Endothelial cell of umbilical vein (primary cell): ENCODE data around the gene ULK4. TPM values are rescaled to one million over a fixed set of nuclear protein-coding genes. Genes with fewer than 3 reads are reported as not detected.

Experiments used
- BruUV-seq: library from RNA; stranded (reverse); fragments of 400-500 nt; replicated peaks from 2 replicates; lab custom pipeline; 2021; lab: Mats Ljungman, UMichigan
- CTCF ChIA-PET: fragments of 300-600, 350-600 bp; sonication (Branson Sonifier 250); formaldehyde crosslinking; loops from one replicate; lab custom pipeline; 2021; ENCODE audit warnings: antibody characterized with exemption, inconsistent platforms; lab: Charles Lee
- POLR2A ChIA-PET: fragments of 300-600, 350-600 bp; sonication (Branson Sonifier 250); formaldehyde crosslinking; loops from one replicate; lab custom pipeline; 2021; ENCODE audit warnings: antibody characterized with exemption, inconsistent platforms; lab: Charles Lee
- DNase-seq: peaks from one replicate; pipeline ENCODE4 v3.0.0-alpha.2; 2011; ENCODE audit warnings: low read depth, low spot score
- FAIRE-seq: peaks from 2 replicates; lab custom pipeline; 2011; peaks lifted over from hg19 to GRCh38; lab: Jason Lieb, UNC
- H2AFZ ChIP-seq: 2 replicates; pipeline ENCODE4 v1.6.0; 2012; ENCODE audit warnings: low read depth, low read length, control low read depth, inconsistent platforms
- H3K27ac ChIP-seq: 2 replicates; pipeline ENCODE4 v1.5.1; 2011; ENCODE audit warnings: low read depth, mild to moderate bottlenecking, control low read depth, low read length, moderate library complexity; ENCODE audit not compliant: insufficient read depth
- H3K27me3 ChIP-seq, 2 experiments: 2 replicates each; pipeline versions ENCODE4 v1.6.0 to v1.6.1; 2011; ENCODE audit warnings: low read length in 2 of 2, mixed read lengths in 1 of 2; ENCODE audit not compliant: control insufficient read depth in 2 of 2, insufficient read depth in 2 of 2
- H3K36me3 ChIP-seq, 2 experiments: 2 replicates in 1 of 2; 3 replicates in 1 of 2; pipeline ENCODE4 v1.5.1; 2011; ENCODE audit warnings: low read length in 2 of 2, mild to moderate bottlenecking in 1 of 2, moderate library complexity in 1 of 2; ENCODE audit not compliant: control insufficient read depth in 2 of 2, insufficient read depth in 2 of 2; ENCODE audit errors: extremely low read depth in 1 of 2
- H3K4me1 ChIP-seq: 3 replicates; pipeline ENCODE4 v1.5.1; 2011; ENCODE audit warnings: mild to moderate bottlenecking, low read length; ENCODE audit not compliant: control insufficient read depth, insufficient read depth; ENCODE audit errors: extremely low read depth
- H3K4me2 ChIP-seq: 2 replicates; pipeline ENCODE4 v1.6.1; 2011; ENCODE audit warnings: low read length, control low read depth, mixed read lengths; ENCODE audit not compliant: insufficient read depth
- H3K4me3 ChIP-seq, 3 experiments: fragments of 200-600 bp in 1 of 3; sonication (generic), shearing (Covaris generic) in 1 of 3; replicated peaks in 1 of 3; 2 replicates each; pipeline ENCODE4 v1.5.1; 2011 to 2016; ENCODE audit warnings: control low read depth in 3 of 3, low read length in 3 of 3, mild to moderate bottlenecking in 2 of 3, inconsistent platforms in 1 of 3, low read depth in 1 of 3, moderate library complexity in 1 of 3; ENCODE audit not compliant: insufficient read depth in 1 of 3
- H3K79me2 ChIP-seq: 2 replicates; pipeline ENCODE4 v1.6.0; 2012; ENCODE audit warnings: low read length, inconsistent platforms; ENCODE audit not compliant: control insufficient read depth, insufficient read depth
- H3K9ac ChIP-seq: replicated peaks from 2 replicates; pipeline ENCODE3; 2011; ENCODE audit warnings: low read length, control low read depth; ENCODE audit not compliant: insufficient read depth; ENCODE audit errors: extremely low read depth
- H3K9me1 ChIP-seq: replicated peaks from 3 replicates; pipeline ENCODE4 v1.6.0; 2011; ENCODE audit warnings: mild to moderate bottlenecking, low read length; ENCODE audit not compliant: control insufficient read depth, insufficient read depth; ENCODE audit errors: extremely low read depth
- H3K9me3 ChIP-seq: replicated peaks from 2 replicates; pipeline ENCODE4 v1.5.1; 2012; ENCODE audit warnings: low read length, inconsistent platforms; ENCODE audit not compliant: control insufficient read depth, insufficient read depth
- H4K20me1 ChIP-seq: replicated peaks from 2 replicates; pipeline ENCODE3; 2011; ENCODE audit warnings: mild to moderate bottlenecking, low read length; ENCODE audit not compliant: control insufficient read depth, insufficient read depth; ENCODE audit errors: extremely low read depth
- CTCF ChIP-seq, 2 donors: IDR thresholded peaks; 1 replicate in 1 of 2; 2 replicates in 1 of 2; pipeline ENCODE4 v1.5.1; 2011; ENCODE audit warnings: low read length in 2 of 2, mild to moderate bottlenecking in 2 of 2, moderate library complexity in 2 of 2, control low read depth in 1 of 2, inconsistent platforms in 1 of 2, low read depth in 1 of 2; ENCODE audit not compliant: insufficient read depth in 1 of 2; ENCODE audit errors: extremely low read depth in 1 of 2
- EZH2 ChIP-seq: IDR thresholded peaks from 2 replicates; pipeline ENCODE4 v1.6.1; 2012; ENCODE audit warnings: borderline replicate concordance, low read depth, mild to moderate bottlenecking, moderate library complexity, low read length, inconsistent platforms; ENCODE audit not compliant: severe bottlenecking
- FOS ChIP-seq: IDR thresholded peaks from 2 replicates; pipeline ENCODE4 v1.6.1; 2011; ENCODE audit warnings: mild to moderate bottlenecking, low read length, moderate library complexity, borderline replicate concordance; ENCODE audit not compliant: insufficient read depth
- GATA2 ChIP-seq: IDR thresholded peaks from 2 replicates; pipeline ENCODE4 v1.7.0; 2011; ENCODE audit warnings: low read depth, mild to moderate bottlenecking, moderate library complexity, mixed read lengths, low read length; ENCODE audit not compliant: insufficient read length, insufficient read depth
- JUN ChIP-seq: IDR thresholded peaks from 2 replicates; pipeline ENCODE4 v1.6.1; 2011; ENCODE audit warnings: borderline replicate concordance, low read depth; ENCODE audit not compliant: insufficient read length, insufficient read depth
- MYC ChIP-seq: IDR thresholded peaks from one replicate; pipeline ENCODE4 v1.6.1; 2011; ENCODE audit warnings: mild to moderate bottlenecking, low read depth, low read length
- POLR2A ChIP-seq: IDR thresholded peaks from 2 replicates; pipeline ENCODE4 v1.6.1; 2012; ENCODE audit warnings: low read depth, mild to moderate bottlenecking, control low read depth, low read length
- POLR2AphosphoS5 ChIP-seq: IDR thresholded peaks from 2 replicates; pipeline ENCODE4 v1.6.1; 2012; ENCODE audit warnings: low read depth, mild to moderate bottlenecking, control low read depth, low read length, moderate library complexity; ENCODE audit not compliant: insufficient read depth
- dilution Hi-C: fragments of 300-500 bp; cut with MboI; formaldehyde crosslinking; loops from one replicate; pipeline ENCODE4 v1.15.0; 2019; ENCODE audit warnings: low sequenced_read_pairs; ENCODE audit not compliant: extremely low pct_ligation_motif_present
- intact Hi-C: fragments of 100-400 bp; cut with micrococcal nuclease; formaldehyde crosslinking; loops from one replicate; pipeline ENCODE4 v1.10.0; 2022
- polyA plus RNA-seq, 4 experiments: library from polyadenylated mRNA; depleted of rRNA in 3 of 4; stranded (reverse) in 3 of 4; unstranded in 1 of 4; fragments of >200 nt; gene quantifications; 2 replicates each; pipeline versions ENCODE4 v1.2.1 to v1.2.3, GENCODE V29; 2011 to 2012; ENCODE audit warnings: missing spikeins in 1 of 4
- total RNA-seq: library from RNA; stranded (reverse); gene quantifications from 2 replicates; pipeline ENCODE4 v1.2.3, GENCODE V29; 2021
- TF ChIP-seq, protein P1 (sequence below): IDR thresholded peaks from 2 replicates; pipeline ENCODE4 v1.6.1; 2011; ENCODE audit not compliant: insufficient read depth, insufficient read length

The ULK4 gene
- total and polyA plus RNA-seq, 2 donors (not counting 3 experiments of a cell fraction or from before 2014, with no cell fraction given) = 3.3 to 16.0 TPM

- Histone ChIP-seq H3K27ac (no peak overlapping the region), H3K4me2 (no peak overlapping the region), H3K9me3 (no peaks in the 10 kb centered on the region), H4K20me1 (no peaks in the 10 kb centered on the region), H3K27me3 (no peaks in the 10 kb centered on the region), H3K36me3 (no peaks in the 10 kb centered on the region), H3K9me1 (no peaks in the 10 kb centered on the region), H3K4me3 (no peak overlapping the region), H3K79me2 (no peaks in the 10 kb centered on the region), H2AFZ (no peak overlapping the region), H3K4me1 (no peaks in the 10 kb centered on the region), H3K9ac (no peak overlapping the region)
- dilution Hi-C loops (no loop called here), intact Hi-C loops (no loop called here)
- CTCF ChIA-PET = no interaction called here
- POLR2A ChIA-PET = no interaction called here
- DNase-seq (no peak), FAIRE-seq (no peak)
- BruUV-seq = no TSS peak
- TF ChIP-seq JUN (no peak), EZH2 (no peak), MYC (no peak), POLR2AphosphoS5 (no peak), POLR2A (no peak), GATA2 (no peak), FOS (no peak)
- TF ChIP-seq, protein P1, sequence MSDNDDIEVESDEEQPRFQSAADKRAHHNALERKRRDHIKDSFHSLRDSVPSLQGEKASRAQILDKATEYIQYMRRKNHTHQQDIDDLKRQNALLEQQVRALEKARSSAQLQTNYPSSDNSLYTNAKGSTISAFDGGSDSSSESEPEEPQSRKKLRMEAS = no peak
Observed at GRCh38 chr3:41307065-41307464, 654.8 kb downstream of the ULK4 start.

GRCh38 chr3:41304593-41304992 is 657.3 kb downstream of the ULK4 start:
- Histone ChIP-seq H3K27me3 (no peaks in the 10 kb centered on the region), H3K4me3 (no peak overlapping the region), H3K4me2 (no peak overlapping the region), H3K9ac (no peak overlapping the region), H2AFZ (no peak overlapping the region), H3K4me1 (no peaks in the 10 kb centered on the region), H3K36me3 (no peaks in the 10 kb centered on the region), H4K20me1 (no peaks in the 10 kb centered on the region), H3K27ac (no peak overlapping the region), H3K79me2 (no peaks in the 10 kb centered on the region), H3K9me1 (no peaks in the 10 kb centered on the region), H3K9me3 (no peaks in the 10 kb centered on the region)
- intact Hi-C loops = no loop called here
- dilution Hi-C loops = no loop called here
- CTCF ChIA-PET = no interaction called here
- BruUV-seq = no TSS peak
- peak; percentile 66 for FAIRE-seq
- peak; percentile 61 for DNase-seq
- TF ChIP-seq FOS = peak; percentile 16
- no peak for TF ChIP-seq CTCF (IDR thresholded peaks at IDR 0.05; ENCODE audit: extremely low read depth in 1 of 2, insufficient read depth in 1 of 2, low read depth in 1 of 2, low read length in 2 of 2)
- no peak for TF ChIP-seq POLR2A
- no peak for TF ChIP-seq JUN
- POLR2A ChIA-PET = no interaction called here
